Esophagus squamous epithelium (tissue), 5 donors: ENCODE results near the gene CEP78. TPM values are rescaled to one million over a fixed set of nuclear protein-coding genes. Genes with fewer than 3 reads are reported as not detected.
A peak's percentile ranks its signal among the peaks of the same experiment; 100 is the strongest.
"Not testable (repeated sequence)": the region's sequence is repeated elsewhere in the genome, so short reads cannot be mapped to it uniquely, and the experiment has no call there.

ENCODE experiments used
- DNase-seq: peaks from one replicate; lab custom pipeline; 2025; lab: John Stamatoyannopoulos, UW
- H3K27ac ChIP-seq, 4 donors: fragments of 200-600 bp; sonication (generic); one replicate each; pipeline ENCODE4 v1.5.1; 2016 to 2019; ENCODE audit warnings: mild to moderate bottlenecking in 1 of 4
- H3K27me3 ChIP-seq, 4 donors: fragments of 200-600 bp; sonication (generic); 1 replicate in 3 of 4; 2 replicates in 1 of 4; pipeline versions ENCODE4 v1.5.1 to v1.6.0; 2017 to 2021; ENCODE audit warnings: antibody characterized with exemption in 1 of 4
- H3K36me3 ChIP-seq, 3 donors: fragments of 200-600 bp; sonication (generic); one replicate each; pipeline ENCODE4 v1.5.1; 2016 to 2019
- H3K4me1 ChIP-seq, 3 donors: fragments of 200-600 bp; sonication (generic); one replicate each; pipeline ENCODE4 v1.5.1; 2017 to 2019
- H3K4me3 ChIP-seq, 4 donors: fragments of 200-600 bp; sonication (generic); 1 replicate in 3 of 4; 2 replicates in 1 of 4; pipeline ENCODE4 v1.5.1; 2016 to 2019; ENCODE audit warnings: mild to moderate bottlenecking in 2 of 4, moderate library complexity in 1 of 4
- H3K9me3 ChIP-seq, 3 donors: fragments of 200-600 bp; sonication (generic); one replicate each; pipeline ENCODE4 v1.5.1; 2016 to 2019
- POLR2A ChIP-seq, 4 donors: fragments of 450-650 bp; IDR thresholded peaks; one replicate each; pipeline ENCODE4 v1.6.1; 2017; ENCODE audit warnings: antibody characterized with exemption in 4 of 4, mild to moderate bottlenecking in 4 of 4, moderate library complexity in 3 of 4
- WGBS, 2 donors: methylation state at CpG; one replicate each; pipeline ENCODE4 v1.1.5; 2018; 5-methylcytosine and 5-hydroxymethylcytosine counted together
- intact Hi-C: fragments of 100-400 bp; cut with DNase I; formaldehyde crosslinking; loops from one replicate; pipeline ENCODE4 v1.15.0; 2022
- total RNA-seq, 4 donors: library from RNA; depleted of rRNA; stranded (reverse); fragments of >200 nt; gene quantifications; one replicate each; pipeline ENCODE4 v1.1.0, GENCODE V29; 2016
- TF ChIP-seq, protein P1 (sequence below), 6 experiments: fragments of 450-650 bp in 4 of 6; fragments of 200-600 bp in 2 of 6; sonication (generic) in 2 of 6; IDR thresholded peaks; one replicate each; pipeline ENCODE4 v1.5.1; 2016 to 2019; ENCODE audit warnings: antibody characterized with exemption in 6 of 6, mild to moderate bottlenecking in 4 of 6, moderate library complexity in 4 of 6
- donor health status: DM: yes; HTN: yes; CAD: no.

CEP78 gene
- total RNA-seq, 4 donors from 2014 or later = 8.6 to 14.6 (median 11.2) TPM

DNA sequence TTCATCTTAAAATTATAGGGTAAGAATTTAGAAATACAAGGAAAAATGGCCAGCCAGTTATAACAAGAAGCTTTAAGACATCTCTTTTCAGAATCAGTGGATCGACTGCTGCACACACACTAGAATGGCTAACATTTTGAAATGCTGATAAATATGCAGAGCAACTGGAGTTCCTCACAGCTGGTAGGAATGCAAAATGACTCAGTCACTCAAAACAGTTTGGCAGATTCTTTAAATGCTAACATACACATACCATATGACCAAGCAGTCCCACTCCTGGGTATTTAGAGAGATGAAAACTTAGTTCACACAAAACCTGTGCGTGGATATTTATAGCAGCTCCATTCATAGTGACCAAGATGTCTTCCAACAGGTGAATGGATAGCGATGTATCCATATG lies 37.9 kb downstream of the CEP78 start:
- no peaks in the 10 kb centered on the region for H3K9me3 ChIP-seq
- DNase-seq = no peak
- intact Hi-C loops = no loop called here
- no peak overlapping the region for H3K27ac ChIP-seq
- WGBS, 2 donors = 95 to 97% methylated on average over 3 of the region's 3 CpGs
- no peaks in the 10 kb centered on the region for H3K27me3 ChIP-seq
- TF ChIP-seq POLR2A (IDR thresholded peaks at IDR 0.05) = no peak
- TF ChIP-seq, protein P1, sequence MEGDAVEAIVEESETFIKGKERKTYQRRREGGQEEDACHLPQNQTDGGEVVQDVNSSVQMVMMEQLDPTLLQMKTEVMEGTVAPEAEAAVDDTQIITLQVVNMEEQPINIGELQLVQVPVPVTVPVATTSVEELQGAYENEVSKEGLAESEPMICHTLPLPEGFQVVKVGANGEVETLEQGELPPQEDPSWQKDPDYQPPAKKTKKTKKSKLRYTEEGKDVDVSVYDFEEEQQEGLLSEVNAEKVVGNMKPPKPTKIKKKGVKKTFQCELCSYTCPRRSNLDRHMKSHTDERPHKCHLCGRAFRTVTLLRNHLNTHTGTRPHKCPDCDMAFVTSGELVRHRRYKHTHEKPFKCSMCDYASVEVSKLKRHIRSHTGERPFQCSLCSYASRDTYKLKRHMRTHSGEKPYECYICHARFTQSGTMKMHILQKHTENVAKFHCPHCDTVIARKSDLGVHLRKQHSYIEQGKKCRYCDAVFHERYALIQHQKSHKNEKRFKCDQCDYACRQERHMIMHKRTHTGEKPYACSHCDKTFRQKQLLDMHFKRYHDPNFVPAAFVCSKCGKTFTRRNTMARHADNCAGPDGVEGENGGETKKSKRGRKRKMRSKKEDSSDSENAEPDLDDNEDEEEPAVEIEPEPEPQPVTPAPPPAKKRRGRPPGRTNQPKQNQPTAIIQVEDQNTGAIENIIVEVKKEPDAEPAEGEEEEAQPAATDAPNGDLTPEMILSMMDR (IDR thresholded peaks at IDR 0.05) = no peak
- H3K4me1 ChIP-seq = peaks cover 0 to 13% (median 0%) of the 10 kb centered on the region in 3 donors
- H3K36me3 ChIP-seq = peaks cover 0 to 3% (median 0%) of the 10 kb centered on the region in 3 donors
- H3K4me3 ChIP-seq = no peak overlapping the region

DNA sequence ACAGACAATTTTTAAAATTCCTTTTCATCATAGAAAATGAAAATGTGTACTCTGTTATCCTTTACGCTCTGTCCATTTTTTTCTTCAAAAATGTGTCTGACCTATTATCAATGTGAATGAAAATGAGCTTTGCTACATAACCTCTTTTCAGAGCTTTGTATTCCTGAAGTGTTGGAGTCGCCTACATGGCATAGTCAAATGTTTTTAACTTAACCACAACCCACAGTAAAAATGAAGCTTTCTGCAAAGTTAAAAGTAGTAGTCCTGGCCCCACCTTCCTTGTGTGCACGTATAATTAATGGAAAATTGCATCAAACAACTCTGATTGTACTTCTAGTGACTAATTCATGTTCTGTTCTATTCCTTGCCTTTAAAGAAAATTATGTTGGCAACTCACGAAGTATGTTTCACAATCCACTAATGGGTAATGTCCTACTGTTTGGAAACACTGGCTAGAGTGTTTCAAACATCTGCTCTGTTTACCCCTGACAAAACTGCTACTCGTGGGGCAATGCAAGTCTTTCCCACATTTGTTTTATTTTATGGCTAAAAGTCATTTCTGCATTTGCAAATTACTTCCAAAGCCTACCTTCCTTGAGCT lies 42.4 kb downstream of the CEP78 start:
- Histone ChIP-seq H3K27me3 (no peaks in the 10 kb centered on the region), H3K9me3 (no peaks in the 10 kb centered on the region), H3K4me1 (peaks cover 0 to 33% (median 0%) of the 10 kb centered on the region in 3 donors), H3K36me3 (no peaks in the 10 kb centered on the region), H3K4me3 (no peak overlapping the region), H3K27ac (peak overlapping the region in 2 of 4 donors; percentile 31 to 36)
- 38 to 39% methylated on average over 5 of the region's 5 CpGs for WGBS, 2 donors
- no peak for TF ChIP-seq POLR2A (IDR thresholded peaks at IDR 0.05)
- TF ChIP-seq, protein P1 (IDR thresholded peaks at IDR 0.05) = no peak
- DNase-seq = no peak
- intact Hi-C loops = no loop called here

DNA sequence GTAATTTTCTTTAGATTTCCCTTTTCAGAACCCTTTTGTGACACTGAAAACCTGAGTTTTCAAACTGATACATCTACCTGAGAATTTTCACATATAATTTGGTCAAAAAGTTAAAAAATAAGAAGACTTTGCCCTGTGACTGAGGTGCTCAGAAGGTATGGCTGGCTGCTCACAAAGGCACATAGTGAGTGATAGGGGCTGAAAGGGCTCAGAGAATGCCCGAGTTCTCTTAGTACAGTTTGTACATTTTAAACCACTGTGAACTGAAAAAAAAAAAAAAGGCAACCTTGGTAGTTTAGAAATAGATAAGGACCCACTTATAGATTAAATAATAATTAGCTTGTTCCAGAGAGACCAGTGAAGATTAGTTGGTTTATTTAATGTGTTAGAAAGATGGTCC lies 42.9 kb downstream of the CEP78 start:
- no peaks in the 10 kb centered on the region for H3K27me3 ChIP-seq
- H3K9me3 ChIP-seq = no peaks in the 10 kb centered on the region
- no peak overlapping the region for H3K4me3 ChIP-seq
- WGBS, 2 donors = 42 to 69% methylated on average over 1 of the region's 1 CpG
- TF ChIP-seq POLR2A (IDR thresholded peaks at IDR 0.05) = no peak
- TF ChIP-seq, protein P1 (IDR thresholded peaks at IDR 0.05) = no peak
- no peaks in the 10 kb centered on the region for H3K36me3 ChIP-seq
- intact Hi-C loops = no loop called here
- peak overlapping the region in 2 of 4 donors; percentile 31 to 36 for H3K27ac ChIP-seq
- DNase-seq = no peak
- peaks cover 0 to 33% (median 0%) of the 10 kb centered on the region in 3 donors for H3K4me1 ChIP-seq

DNA sequence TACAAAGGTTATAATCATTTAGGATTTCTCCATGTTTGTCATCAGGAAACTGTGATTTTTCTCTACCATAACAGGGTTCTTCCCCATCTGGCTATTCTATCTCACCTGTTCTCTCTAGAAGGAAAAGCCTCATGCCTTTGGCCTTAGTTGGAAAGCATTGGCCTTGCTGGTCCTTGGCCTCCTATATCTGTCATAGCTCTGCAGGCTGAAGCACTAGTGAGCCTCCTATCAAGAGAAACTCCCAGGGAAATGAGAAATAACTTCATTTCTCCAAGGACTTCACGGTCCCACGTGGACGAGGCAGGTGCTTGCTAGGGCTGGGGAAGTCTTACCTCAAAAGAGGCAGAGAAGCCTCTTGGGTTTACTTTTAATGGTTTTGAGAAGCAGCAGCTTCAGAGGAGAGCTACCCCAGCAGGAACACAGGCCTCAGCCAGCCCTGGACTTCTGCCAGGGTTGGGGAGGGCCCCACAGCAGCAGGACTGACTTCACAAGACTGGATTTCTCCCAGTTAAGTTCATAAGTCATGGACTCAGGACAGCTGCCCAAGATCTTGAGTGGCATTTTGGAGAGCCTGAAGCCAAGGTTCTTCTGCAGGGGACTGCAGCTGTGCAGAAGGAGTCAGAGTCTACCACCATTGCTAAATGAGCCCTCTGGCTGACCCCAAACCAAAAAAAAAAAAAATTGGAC lies 45.2 kb downstream of the CEP78 start:
- Histone ChIP-seq H3K4me3 (no peak overlapping the region), H3K36me3 (no peaks in the 10 kb centered on the region), H3K27ac (peak overlapping the region in 3 of 4 donors; percentile 2 to 51 (median 40)), H3K9me3 (no peaks in the 10 kb centered on the region), H3K4me1 (peaks cover 0 to 33% (median 0%) of the 10 kb centered on the region in 3 donors), H3K27me3 (no peaks in the 10 kb centered on the region)
- TF ChIP-seq, protein P1 (IDR thresholded peaks at IDR 0.05) = no peak
- no peak for TF ChIP-seq POLR2A (IDR thresholded peaks at IDR 0.05)
- DNase-seq = no peak
- intact Hi-C loops = no loop called here
- 49 to 64% methylated on average over 3 of the region's 3 CpGs for WGBS, 2 donors

DNA sequence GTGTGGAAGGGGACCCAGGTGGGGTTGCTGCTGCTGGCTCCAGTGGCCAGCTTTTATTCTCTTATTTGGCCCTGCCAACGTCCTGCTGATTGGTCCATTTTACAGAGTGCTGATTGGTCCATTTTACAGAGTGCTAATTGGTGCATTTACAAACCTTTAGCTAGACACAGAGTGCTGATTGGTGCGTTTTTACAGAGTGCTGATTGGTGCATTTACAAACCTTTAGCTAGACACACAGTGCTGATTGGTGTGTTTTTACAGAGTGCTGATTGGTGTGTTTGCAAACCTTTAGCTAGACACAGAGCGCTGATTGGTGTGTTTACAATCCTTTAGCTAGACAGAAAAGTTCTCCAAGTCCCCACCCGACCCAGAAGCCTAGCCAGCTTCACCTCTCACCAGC lies 48.3 kb downstream of the CEP78 start:
- H3K27me3 ChIP-seq, H3K36me3 ChIP-seq, H3K9me3 ChIP-seq, H3K27ac ChIP-seq, H3K4me3 ChIP-seq, intact Hi-C loops, DNase-seq: not testable (repeated sequence)
- 85 to 89% methylated on average over 3 to 4 of the region's 4 CpGs for WGBS, 2 donors
- H3K4me1 ChIP-seq = peaks cover 0 to 36% (median 0%) of the 10 kb centered on the region in 3 donors
